WI38 (cell line): ENCODE results near the gene DCAF8.
A peak's percentile ranks its signal among the peaks of the same experiment; 100 is the strongest.
"Not testable (repeated sequence)": the region's sequence is repeated elsewhere in the genome, so short reads cannot be mapped to it uniquely, and the experiment has no call there.

Experiments used
- H3K4me3 ChIP-seq: 2 replicates; pipeline ENCODE4 v1.5.1; 2011; ENCODE audit warnings: low read depth, mild to moderate bottlenecking, control low read depth, low read length
- CTCF ChIP-seq: IDR thresholded peaks from 2 replicates; pipeline ENCODE4 v1.5.1; 2012; ENCODE audit warnings: low read depth, mild to moderate bottlenecking, control low read depth, low read length

DCAF8 gene

GRCh38 chr1:160296036-160296435, 33.7 kb upstream of the DCAF8 start:
- H3K4me3 ChIP-seq, result no peak overlapping the region
- no peak for TF ChIP-seq CTCF

- TF ChIP-seq CTCF, result no peak
Observed at GRCh38 chr1:160293020-160293968, 30.9 kb upstream of the DCAF8 start.

DNA sequence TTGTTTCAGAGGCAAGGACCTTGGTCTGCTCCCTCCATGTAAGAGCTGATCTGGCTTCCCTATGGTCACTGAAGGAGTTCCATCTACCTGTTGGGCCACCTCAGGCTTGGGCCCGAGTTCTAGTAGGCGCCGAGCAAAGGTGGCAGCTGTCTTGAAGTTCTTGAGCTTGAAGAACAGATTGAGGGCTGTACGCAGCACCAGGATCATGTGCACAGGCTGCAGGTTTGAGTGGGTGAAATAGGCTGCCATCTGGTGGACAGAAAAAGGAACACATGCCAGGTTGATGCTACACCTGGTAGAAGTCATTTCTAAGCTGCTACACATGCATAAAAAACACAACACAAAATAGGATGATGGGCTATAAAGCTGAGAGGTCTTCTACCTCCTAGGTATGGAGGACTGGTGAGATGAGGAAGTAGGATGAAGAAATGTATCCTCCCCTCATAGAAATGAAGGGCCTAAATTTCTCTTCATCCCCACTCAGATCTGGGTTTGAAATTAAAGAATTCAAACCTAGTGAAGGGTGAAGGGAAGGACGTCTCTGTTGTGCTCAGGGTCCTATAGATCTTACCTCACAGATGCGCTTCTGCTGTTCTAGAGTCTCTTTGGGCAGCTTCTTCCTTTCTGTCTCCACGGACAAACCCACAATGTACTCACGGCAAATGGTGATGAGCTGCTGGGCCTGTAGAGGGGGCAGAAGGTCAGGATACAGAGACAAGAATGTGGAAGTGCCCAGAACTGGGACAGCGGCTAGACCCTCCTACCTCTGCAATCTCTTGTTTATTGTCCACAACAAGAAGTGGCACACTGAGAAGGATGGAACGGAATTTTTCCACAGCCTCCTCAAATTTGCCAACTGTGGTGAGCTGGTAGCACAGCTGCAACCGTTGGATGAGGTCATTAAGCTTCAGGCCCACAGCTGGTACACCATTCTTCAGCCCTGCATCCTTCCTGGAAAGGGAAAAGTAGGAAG, 29.2 kb upstream of the DCAF8 start:
- peak; percentile 71 for TF ChIP-seq CTCF

More at GRCh38 chr1:160293020-160293968, 30.9 kb upstream of the DCAF8 start:
- no peak overlapping the region for H3K4me3 ChIP-seq

GRCh38 chr1:160287769-160288168, 25.4 kb upstream of the DCAF8 start:
- not testable (repeated sequence) for H3K4me3 ChIP-seq

More for the DNA sequence above, 29.2 kb upstream of the DCAF8 start:
- H3K4me3 ChIP-seq, result no peak overlapping the region

DNA sequence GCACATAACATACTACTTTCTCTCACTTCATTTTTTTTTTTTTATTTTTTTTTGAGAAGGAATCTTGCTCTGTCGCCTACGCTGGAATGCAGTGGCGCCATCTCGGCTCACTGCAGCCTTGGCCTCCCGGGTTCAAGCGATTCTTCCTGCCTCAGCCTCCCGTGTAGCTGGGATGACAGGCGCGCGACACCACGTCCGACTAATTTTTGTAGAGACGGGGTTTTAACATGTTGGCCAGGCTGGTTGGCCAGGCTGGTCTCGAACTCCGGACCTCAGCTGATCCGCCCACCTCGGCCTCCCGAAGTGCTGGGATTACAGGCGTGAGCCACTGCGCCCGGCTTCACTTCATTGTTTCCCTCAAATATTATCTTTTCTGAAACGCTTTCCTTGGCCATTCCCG, 23.2 kb upstream of the DCAF8 start:
- H3K4me3 ChIP-seq, result peak overlapping the region; percentile 93
- no peak for TF ChIP-seq CTCF

DNA sequence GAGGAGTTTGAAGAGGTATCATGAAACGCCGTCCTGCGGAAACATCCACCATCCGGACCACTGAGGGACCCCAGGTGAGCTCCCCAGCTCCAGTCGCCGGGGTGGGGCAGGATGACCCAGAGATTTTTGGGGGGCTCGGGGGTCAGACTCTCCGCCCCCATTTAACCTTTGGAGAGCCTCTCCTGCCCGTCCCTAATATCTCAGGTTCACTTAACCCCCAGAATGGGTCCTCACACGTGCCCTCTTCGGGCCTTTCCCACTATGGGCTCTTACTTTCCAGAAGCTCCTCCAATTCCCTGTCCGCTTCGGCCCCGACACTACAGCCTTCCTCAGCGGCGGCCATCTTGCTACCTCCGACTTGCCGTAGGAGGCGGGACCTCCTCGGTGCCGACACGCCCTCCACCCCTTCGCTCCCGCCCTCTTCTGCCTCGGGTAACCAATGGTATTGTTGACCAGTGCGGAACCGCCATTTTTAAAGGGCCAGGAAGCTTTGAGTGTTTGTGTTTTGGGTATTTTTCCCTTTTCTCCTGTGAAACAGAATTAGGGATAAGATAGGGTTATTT, 22.5 kb upstream of the DCAF8 start, which contains the start of gene PEX19:
TSS of gene PEX19 (minus strand) at position 352 of the 563 bp plus-strand sequence. CDS start at position 343, 9 bp downstream.
- H3K4me3 ChIP-seq, result peak within 1 kb of the TSS; percentile 93
- no peak for TF ChIP-seq CTCF

DNA sequence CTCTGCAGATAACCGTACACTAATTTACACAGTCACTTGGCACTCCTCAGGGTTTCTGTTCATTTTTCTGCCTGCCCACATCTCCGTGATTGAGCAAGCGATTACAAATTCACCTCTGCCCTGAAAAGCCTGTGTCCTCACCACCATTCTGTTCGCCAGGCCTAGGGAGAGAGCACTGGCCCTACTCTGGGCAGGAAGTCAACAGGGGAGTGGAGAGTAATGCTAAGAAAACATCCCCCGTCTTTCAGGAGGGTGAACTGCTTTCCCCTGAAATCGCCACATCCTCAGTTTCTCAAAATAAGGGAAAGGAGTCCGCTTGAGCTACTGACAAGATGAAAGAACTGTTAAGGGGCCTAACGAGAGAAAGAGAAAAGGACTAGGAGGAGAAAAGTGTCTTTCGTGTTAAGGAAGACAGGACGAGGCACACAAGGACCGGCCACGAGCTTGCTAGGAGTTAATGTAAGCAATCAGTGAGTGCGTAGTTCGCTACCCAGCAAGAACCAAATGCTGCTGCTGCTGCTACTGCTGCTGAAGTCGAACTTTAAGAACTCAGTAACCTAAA, 22.0 kb upstream of the DCAF8 start:
- TF ChIP-seq CTCF, result no peak
- H3K4me3 ChIP-seq, result peak overlapping the region; percentile 93
